ENCODE measurements around the gene SULT2B1.

- TF ChIP-seq CTCF (IDR thresholded peaks at IDR 0.05): no peak
- TF ChIP-seq ZFX (IDR thresholded peaks at IDR 0.05; ENCODE audit: borderline replicate concordance): no peak
Observed at GRCh38 chr19:48627865-48628314, 75.9 kb downstream of the SULT2B1 start.

Measured in 22Rv1 (cell line).